Small intestine (tissue), 16 donors: Measurements from ENCODE around the gene PPP6R2. TPM values are rescaled to one million over a fixed set of nuclear protein-coding genes. Genes with fewer than 3 reads are reported as not detected.

Source experiments
- DNase-seq, 2 donors: peaks; one replicate each; pipeline versions ENCODE4 v3.0.0 to v3.0.0-alpha.2; 2013
- FAIRE-seq: peaks from 2 replicates; lab custom pipeline; 2012; peaks lifted over from hg19 to GRCh38; lab: Jason Lieb, UNC
- H3K27ac ChIP-seq, 3 donors: one replicate each; pipeline ENCODE4 v1.5.1; 2013; ENCODE audit warnings: low read length in 2 of 3, mild to moderate bottlenecking in 2 of 3, control low read depth in 1 of 3, inconsistent platforms in 1 of 3, low read depth in 1 of 3, moderate library complexity in 1 of 3
- H3K27me3 ChIP-seq, 3 donors: one replicate each; pipeline ENCODE4 v1.6.1; 2013; ENCODE audit warnings: low read length in 3 of 3, inconsistent platforms in 1 of 3; ENCODE audit not compliant: control insufficient read depth in 3 of 3, insufficient read depth in 3 of 3
- H3K36me3 ChIP-seq, 3 donors: one replicate each; pipeline ENCODE4 v1.6.1; 2013; ENCODE audit warnings: low read length in 3 of 3, inconsistent platforms in 1 of 3, low read depth in 1 of 3, mild to moderate bottlenecking in 1 of 3, moderate library complexity in 1 of 3; ENCODE audit not compliant: control insufficient read depth in 3 of 3, insufficient read depth in 2 of 3
- H3K4me1 ChIP-seq, 3 donors: one replicate each; pipeline ENCODE4 v1.6.1; 2013; ENCODE audit warnings: low read length in 2 of 3, inconsistent platforms in 1 of 3, low read depth in 1 of 3, mild to moderate bottlenecking in 1 of 3, moderate library complexity in 1 of 3; ENCODE audit not compliant: control insufficient read depth in 3 of 3, insufficient read depth in 2 of 3
- H3K4me3 ChIP-seq, 3 donors: one replicate each; pipeline ENCODE4 v1.5.1; 2013; ENCODE audit warnings: low read length in 3 of 3, control low read depth in 1 of 3, inconsistent platforms in 1 of 3, low read depth in 1 of 3, mild to moderate bottlenecking in 1 of 3, moderate library complexity in 1 of 3
- H3K9me3 ChIP-seq, 2 donors: one replicate each; pipeline ENCODE4 v1.6.1; 2013; ENCODE audit warnings: low read depth in 1 of 2, low read length in 1 of 2; ENCODE audit not compliant: control insufficient read depth in 2 of 2, insufficient read depth in 1 of 2
- WGBS, 3 donors: extraction: QIAGEN DNeasy Blood & Tissue Kit; methylation state at CpG; one replicate each; pipeline ENCODE4 v1.1.7; 2013; 5-methylcytosine and 5-hydroxymethylcytosine counted together
- long read RNA-seq, 10 donors: transcript quantifications; one replicate each; lab custom pipeline, GENCODE V29; 2026
- polyA plus RNA-seq, 4 donors: library from polyadenylated mRNA; stranded (reverse) in 3 of 4; unstranded in 1 of 4; fragments of 200-250 nt in 3 of 4; fragments of 120-200 nt in 1 of 4; gene quantifications; one replicate each; pipeline versions ENCODE4 v1.2.1 to v1.2.3, GENCODE V29; 2013
- donor health status: healthy with polysubstance abuse.
- donor health status: control.
- donor health status: control.
- donor health status: Bipolar disorder and iron deficiency.
- donor health status: healthy.

PPP6R2 gene
- polyA plus RNA-seq: 10 to 100 TPM; 28.6 to 41.2 (median 38.8) TPM
- long read RNA-seq, donor 1, full-length matches to known transcripts: 10 of 28 reads
- long read RNA-seq, donor 1, partial matches to known transcripts: 18 of 28 reads
- long read RNA-seq, donor 1, other reads (novel, unspliced or antisense): 0 of 28 reads
- long read RNA-seq, donor 2, partial matches to known transcripts: 0 of 3 reads
- long read RNA-seq, donor 2, other reads (novel, unspliced or antisense): 0 of 3 reads
- long read RNA-seq, donor 3, partial matches to known transcripts: 6 of 7 reads
- long read RNA-seq, donor 3, other reads (novel, unspliced or antisense): 0 of 7 reads
- long read RNA-seq, donor 4: 0 reads
- long read RNA-seq, donor 5, partial matches to known transcripts: 0 of 1 reads
- long read RNA-seq, donor 5, other reads (novel, unspliced or antisense): 0 of 1 reads
- long read RNA-seq, donor 6, partial matches to known transcripts: 0 of 1 reads
- long read RNA-seq, donor 6, other reads (novel, unspliced or antisense): 0 of 1 reads
- long read RNA-seq, donor 7, full-length matches to known transcripts: 11 of 46 reads
- long read RNA-seq, donor 7, partial matches to known transcripts: 35 of 46 reads
- long read RNA-seq, donor 7, other reads (novel, unspliced or antisense): 0 of 46 reads
- long read RNA-seq, donor 8: 0 reads
- long read RNA-seq, donor 9: 0 reads
- long read RNA-seq, donor 10, partial matches to known transcripts: 12 of 16 reads
- long read RNA-seq, donor 10, other reads (novel, unspliced or antisense): 0 of 16 reads

GRCh38 chr22:50342651-50343540, at the start of gene PPP6R2:
TSS of gene PPP6R2 (plus strand) at chr22:50343327. CDS start at chr22:50393909, 50,582 bp downstream.
- DNase-seq (peak; percentile 82 to 90), FAIRE-seq (no peak)
- Histone ChIP-seq H3K27me3 (no peaks in the 10 kb centered on the region), H3K27ac (peak within 1 kb of the TSS; percentile 47 to 83 (median 68)), H3K36me3 (peaks cover 0 to 10% (median 1%) of the 10 kb centered on the region in 3 donors), H3K4me3 (peak within 1 kb of the TSS; percentile 60 to 94 (median 81)), H3K4me1 (peaks cover 0 to 7% (median 0%) of the 10 kb centered on the region in 3 donors), H3K9me3 (no peaks in the 10 kb centered on the region)
- 0% methylated on average over 44 to 87 of the region's 87 CpGs for WGBS, 3 donors

DNA sequence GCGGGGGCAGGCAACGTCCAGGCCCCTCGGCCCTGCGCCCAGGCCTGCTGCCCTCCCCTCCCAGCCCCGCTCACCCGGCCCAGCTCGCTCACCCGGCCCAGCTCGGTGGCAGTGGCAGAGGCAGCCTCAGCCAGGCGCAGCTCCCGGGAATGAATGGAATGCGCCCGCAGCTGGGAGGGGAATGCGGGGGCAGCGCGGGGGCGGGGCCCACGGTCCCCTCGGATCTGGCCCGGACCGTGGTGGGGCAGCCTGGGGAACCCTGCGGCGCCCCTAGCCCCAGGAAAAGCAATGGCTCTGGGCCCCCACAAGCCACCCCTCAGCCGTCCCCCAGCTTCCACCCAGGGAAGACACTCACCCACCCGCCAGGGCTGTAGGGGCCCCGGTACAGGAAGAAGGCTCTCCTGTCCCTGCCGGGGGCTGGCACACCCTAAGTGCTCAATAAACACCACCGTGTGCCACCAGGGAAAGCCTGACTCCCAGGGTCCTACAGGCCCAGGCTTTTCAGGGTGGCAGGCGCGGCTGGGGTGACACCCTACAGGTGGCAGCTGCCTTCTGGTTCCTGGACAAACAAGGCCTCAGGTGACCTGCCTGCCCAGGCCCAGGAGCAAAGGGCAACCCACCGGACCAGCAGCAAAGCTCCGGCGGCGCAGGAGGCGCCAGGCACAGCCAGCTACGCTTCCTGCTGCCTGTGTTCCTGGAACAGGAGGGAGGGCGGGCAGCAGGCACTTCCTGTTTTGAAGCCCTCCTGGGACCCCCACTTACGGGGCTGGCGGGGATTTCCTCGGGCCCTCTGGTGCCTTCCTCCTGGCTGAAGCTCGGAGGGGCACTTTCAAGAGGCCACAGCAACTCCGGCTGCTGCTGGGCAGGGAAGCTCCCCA, 49.4 kb upstream of the PPP6R2 start:
- WGBS, 3 donors: 7 to 14% (median 12%) methylated on average over 29 to 42 of the region's 42 CpGs
- Histone ChIP-seq H3K36me3 (peaks cover 0 to 85% (median 2%) of the 10 kb centered on the region in 3 donors), H3K27ac (peak overlapping the region; percentile 86 to 97 (median 93)), H3K4me3 (peak overlapping the region in 2 of 3 donors; percentile 42 to 45), H3K27me3 (no peaks in the 10 kb centered on the region), H3K4me1 (peaks cover 5 to 46% (median 8%) of the 10 kb centered on the region in 3 donors), H3K9me3 (no peaks in the 10 kb centered on the region)
- DNase-seq (peak; percentile 87 to 94), FAIRE-seq (no peak)

DNA sequence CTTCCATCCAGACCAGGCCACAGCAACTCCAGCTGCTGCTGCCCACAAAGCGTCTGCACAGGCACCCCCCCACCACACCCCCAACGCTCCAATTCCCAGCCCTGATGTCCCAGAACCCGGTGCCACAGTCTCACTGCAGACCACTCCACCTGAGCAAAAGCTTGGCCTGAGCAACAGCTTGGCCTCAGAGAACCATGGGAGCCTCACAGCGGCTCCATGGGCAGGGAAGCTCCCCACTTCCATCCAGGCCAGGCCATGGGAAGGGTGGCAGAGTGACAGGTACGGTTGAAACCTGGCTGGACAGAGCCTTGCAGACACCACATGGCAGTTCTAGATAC, 48.8 kb upstream of the PPP6R2 start:
- Histone ChIP-seq H3K4me1 (peaks cover 5 to 50% (median 8%) of the 10 kb centered on the region in 3 donors), H3K27ac (peak overlapping the region; percentile 86 to 97 (median 93)), H3K36me3 (peaks cover 0 to 82% (median 2%) of the 10 kb centered on the region in 3 donors), H3K4me3 (no peak overlapping the region), H3K27me3 (no peaks in the 10 kb centered on the region), H3K9me3 (no peaks in the 10 kb centered on the region)
- no peak for FAIRE-seq
- 24 to 37% (median 24%) methylated on average over 5 of the region's 5 CpGs for WGBS, 3 donors
- no peak for DNase-seq

DNA sequence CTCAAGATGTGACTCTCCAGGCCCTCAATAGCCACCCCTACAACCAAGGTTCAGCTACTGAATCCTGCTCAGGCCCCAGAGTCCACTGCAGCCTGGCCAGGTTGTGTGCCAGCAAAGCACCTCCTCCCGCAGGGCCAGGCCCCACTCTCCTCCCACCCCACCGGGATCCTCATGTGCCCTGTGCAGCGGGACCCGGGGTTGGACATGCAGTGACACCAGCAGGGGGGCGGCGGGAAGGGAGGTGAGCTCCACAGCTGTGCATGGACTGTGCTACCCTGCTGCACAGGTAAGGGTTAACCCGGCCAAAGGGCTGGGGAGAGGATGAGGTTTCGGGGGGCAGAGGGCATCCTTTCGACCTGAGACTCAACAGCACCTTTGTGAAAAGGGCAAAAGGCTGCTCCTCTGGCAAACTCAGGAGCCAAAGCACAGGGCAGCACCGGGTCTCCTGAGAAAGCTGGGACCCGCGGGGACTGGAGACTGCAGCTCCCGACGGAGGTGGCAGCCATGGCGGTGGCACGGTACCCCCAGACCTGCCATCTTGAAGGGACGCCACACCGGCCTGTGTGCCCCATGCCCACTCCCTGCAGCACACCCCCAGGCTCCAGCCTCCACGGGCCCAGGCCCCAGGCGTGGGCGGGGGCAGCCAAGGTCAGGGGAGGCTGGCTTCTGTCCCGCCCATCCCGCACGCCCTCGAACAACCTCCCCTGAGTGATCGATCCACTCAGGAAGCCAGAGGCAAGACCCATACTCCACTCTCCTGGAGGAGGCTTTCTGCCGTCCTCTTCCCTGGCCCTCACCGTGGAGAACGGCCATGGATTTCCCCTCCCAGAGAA, 46.3 kb upstream of the PPP6R2 start:
- peak overlapping the region in 2 of 3 donors; percentile 18 to 52 for H3K27ac ChIP-seq
- H3K9me3 ChIP-seq: no peaks in the 10 kb centered on the region
- FAIRE-seq: no peak
- H3K4me1 ChIP-seq: peaks cover 8 to 67% (median 17%) of the 10 kb centered on the region in 3 donors
- H3K27me3 ChIP-seq: no peaks in the 10 kb centered on the region
- WGBS, 3 donors: 45 to 67% (median 53%) methylated on average over 26 to 29 of the region's 29 CpGs
- DNase-seq: peak in 1 of 2 donors; percentile 37
- peaks cover 0 to 65% (median 0%) of the 10 kb centered on the region in 3 donors for H3K36me3 ChIP-seq
- peak overlapping the region in 1 of 3 donors; percentile 1 for H3K4me3 ChIP-seq

GRCh38 chr22:50297510-50298265, 45.4 kb upstream of the PPP6R2 start:
- FAIRE-seq: no peak

DNA sequence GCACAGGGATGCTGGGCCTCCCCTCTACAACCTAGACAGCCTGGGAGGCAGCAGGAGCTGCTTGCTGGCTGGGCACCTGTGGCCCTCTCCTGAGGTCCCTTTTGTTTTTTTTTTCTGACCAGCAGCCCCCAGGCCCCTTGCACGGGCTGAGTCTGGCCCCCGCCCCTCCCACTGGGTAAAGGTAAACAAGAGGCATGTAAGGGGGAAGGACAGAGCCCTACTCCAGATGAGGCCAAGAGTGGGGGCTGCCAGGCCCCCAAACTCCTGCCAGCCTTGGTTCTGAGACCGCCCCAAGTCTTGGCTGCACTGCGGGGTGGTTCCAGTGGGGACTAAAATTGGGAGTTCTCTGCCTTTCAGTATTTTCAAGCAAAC, 44.9 kb upstream of the PPP6R2 start:
- H3K4me3 ChIP-seq: peak overlapping the region in 1 of 3 donors; percentile 76
- no peaks in the 10 kb centered on the region for H3K27me3 ChIP-seq
- no peak for DNase-seq
- H3K4me1 ChIP-seq: peaks cover 8 to 73% (median 24%) of the 10 kb centered on the region in 3 donors
- peaks cover 0 to 66% (median 0%) of the 10 kb centered on the region in 3 donors for H3K36me3 ChIP-seq
- FAIRE-seq: no peak
- WGBS, 3 donors: 75 to 79% (median 75%) methylated on average over 4 of the region's 4 CpGs
- no peaks in the 10 kb centered on the region for H3K9me3 ChIP-seq
- peak overlapping the region in 1 of 3 donors; percentile 43 for H3K27ac ChIP-seq

More at GRCh38 chr22:50297510-50298265, 45.4 kb upstream of the PPP6R2 start:
- peaks cover 0 to 64% (median 0%) of the 10 kb centered on the region in 3 donors for H3K36me3 ChIP-seq
- no peaks in the 10 kb centered on the region for H3K27me3 ChIP-seq
- H3K4me3 ChIP-seq: peak overlapping the region in 1 of 3 donors; percentile 2
- DNase-seq: no peak
- no peaks in the 10 kb centered on the region for H3K9me3 ChIP-seq
- 85 to 87% (median 86%) methylated on average over 20 of the region's 20 CpGs for WGBS, 3 donors
- peak overlapping the region in 2 of 3 donors; percentile 17 to 52 for H3K27ac ChIP-seq
- peaks cover 8 to 71% (median 20%) of the 10 kb centered on the region in 3 donors for H3K4me1 ChIP-seq
